Smooth muscle cell (in vitro differentiated cells): ENCODE measurements around the gene ANKRD26. TPM values are rescaled to one million over a fixed set of nuclear protein-coding genes. Genes with fewer than 3 reads are reported as not detected.

Source experiments
- DNase-seq: peaks from one replicate; lab custom pipeline; 2025; ENCODE audit not compliant: unreplicated experiment; lab: John Stamatoyannopoulos, UW
- H2AFZ ChIP-seq: fragments of 200-600 bp; sonication (generic); 2 replicates; pipeline ENCODE4 v1.6.0; 2016; ENCODE audit warnings: antibody characterized with exemption, low read depth, mild to moderate bottlenecking
- H3F3A ChIP-seq: fragments of 200-600 bp; sonication (generic); 2 replicates; pipeline ENCODE4 v1.6.0; 2017; ENCODE audit warnings: antibody characterized with exemption, low read depth
- H3K27ac ChIP-seq: fragments of 200-600 bp; sonication (generic); 2 replicates; pipeline ENCODE4 v1.5.1; 2016; ENCODE audit warnings: low read depth, mild to moderate bottlenecking
- H3K27me3 ChIP-seq: fragments of 200-600 bp; sonication (generic); 2 replicates; pipeline ENCODE4 v1.6.1; 2016; ENCODE audit warnings: low read depth, mild to moderate bottlenecking
- H3K36me3 ChIP-seq: fragments of 200-600 bp; sonication (generic); 2 replicates; pipeline ENCODE4 v1.5.1; 2016; ENCODE audit warnings: low read depth
- H3K4me1 ChIP-seq: fragments of 200-600 bp; sonication (generic); 2 replicates; pipeline ENCODE4 v1.5.1; 2016; ENCODE audit warnings: low read depth
- H3K4me2 ChIP-seq: fragments of 200-600 bp; sonication (generic); 2 replicates; pipeline ENCODE4 v1.6.0; 2016; ENCODE audit warnings: mild to moderate bottlenecking
- H3K4me3 ChIP-seq: fragments of 200-600 bp; sonication (generic); 2 replicates; pipeline ENCODE4 v1.5.1; 2016; ENCODE audit warnings: mild to moderate bottlenecking
- H3K79me2 ChIP-seq: fragments of 200-600 bp; sonication (generic); 2 replicates; pipeline ENCODE4 v1.6.0; 2016; ENCODE audit warnings: low read depth, mild to moderate bottlenecking
- H3K9ac ChIP-seq: fragments of 200-600 bp; sonication (generic); 2 replicates; pipeline ENCODE4 v1.6.0; 2016; ENCODE audit warnings: low read depth
- H3K9me3 ChIP-seq: fragments of 200-600 bp; sonication (generic); replicated peaks from 2 replicates; pipeline ENCODE4 v1.5.1; 2016; ENCODE audit warnings: low read depth
- H4K20me1 ChIP-seq: fragments of 200-600 bp; sonication (generic); 2 replicates; pipeline ENCODE4 v1.6.0; 2016; ENCODE audit warnings: low read depth
- WGBS: methylation state at CpG from one replicate; pipeline ENCODE4 v1.1.7; 2016; ENCODE audit warnings: low lambda C conversion rate; 5-methylcytosine and 5-hydroxymethylcytosine counted together
- polyA plus RNA-seq: library from polyadenylated mRNA; unstranded; fragments of >200 nt; fragmentation: Nextera tagmentation; extraction: Ambion mirVana; gene quantifications from 2 replicates; pipeline ENCODE4 v1.2.1, GENCODE V29; 2016
- total RNA-seq: library from RNA; depleted of rRNA; stranded (reverse); fragments of >200 nt; gene quantifications from 2 replicates; pipeline ENCODE4 v1.2.3, GENCODE V29; 2014
- TF ChIP-seq, protein P1 (sequence below): fragments of 200-600 bp; sonication (generic); IDR thresholded peaks from 2 replicates; pipeline ENCODE4 v1.5.1; 2017; ENCODE audit warnings: borderline replicate concordance, mild to moderate bottlenecking, antibody characterized with exemption; ENCODE audit not compliant: insufficient read depth, poor library complexity, severe bottlenecking

ANKRD26 gene
- total and polyA plus RNA-seq, 2 experiments from 2014 or later, result 4.3 to 9.7 TPM

- Histone ChIP-seq H3K4me2 (no peak overlapping the region), H4K20me1 (no peaks in the 10 kb centered on the region), H3K4me3 (no peak overlapping the region), H3K9ac (no peak overlapping the region), H3K36me3 (no peaks in the 10 kb centered on the region), H3F3A (no peaks in the 10 kb centered on the region), H3K4me1 (no peaks in the 10 kb centered on the region), H2AFZ (no peak overlapping the region), H3K27ac (no peak overlapping the region), H3K79me2 (no peaks in the 10 kb centered on the region), H3K9me3 (no peaks in the 10 kb centered on the region), H3K27me3 (no peaks in the 10 kb centered on the region)
- TF ChIP-seq, protein P1, sequence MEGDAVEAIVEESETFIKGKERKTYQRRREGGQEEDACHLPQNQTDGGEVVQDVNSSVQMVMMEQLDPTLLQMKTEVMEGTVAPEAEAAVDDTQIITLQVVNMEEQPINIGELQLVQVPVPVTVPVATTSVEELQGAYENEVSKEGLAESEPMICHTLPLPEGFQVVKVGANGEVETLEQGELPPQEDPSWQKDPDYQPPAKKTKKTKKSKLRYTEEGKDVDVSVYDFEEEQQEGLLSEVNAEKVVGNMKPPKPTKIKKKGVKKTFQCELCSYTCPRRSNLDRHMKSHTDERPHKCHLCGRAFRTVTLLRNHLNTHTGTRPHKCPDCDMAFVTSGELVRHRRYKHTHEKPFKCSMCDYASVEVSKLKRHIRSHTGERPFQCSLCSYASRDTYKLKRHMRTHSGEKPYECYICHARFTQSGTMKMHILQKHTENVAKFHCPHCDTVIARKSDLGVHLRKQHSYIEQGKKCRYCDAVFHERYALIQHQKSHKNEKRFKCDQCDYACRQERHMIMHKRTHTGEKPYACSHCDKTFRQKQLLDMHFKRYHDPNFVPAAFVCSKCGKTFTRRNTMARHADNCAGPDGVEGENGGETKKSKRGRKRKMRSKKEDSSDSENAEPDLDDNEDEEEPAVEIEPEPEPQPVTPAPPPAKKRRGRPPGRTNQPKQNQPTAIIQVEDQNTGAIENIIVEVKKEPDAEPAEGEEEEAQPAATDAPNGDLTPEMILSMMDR, result no peak
- no peak for DNase-seq
- WGBS, result 96% methylated on average over 1 of the region's 1 CpG
Observed at GRCh38 chr10:26987851-26988250, 112.4 kb downstream of the ANKRD26 start.

DNA sequence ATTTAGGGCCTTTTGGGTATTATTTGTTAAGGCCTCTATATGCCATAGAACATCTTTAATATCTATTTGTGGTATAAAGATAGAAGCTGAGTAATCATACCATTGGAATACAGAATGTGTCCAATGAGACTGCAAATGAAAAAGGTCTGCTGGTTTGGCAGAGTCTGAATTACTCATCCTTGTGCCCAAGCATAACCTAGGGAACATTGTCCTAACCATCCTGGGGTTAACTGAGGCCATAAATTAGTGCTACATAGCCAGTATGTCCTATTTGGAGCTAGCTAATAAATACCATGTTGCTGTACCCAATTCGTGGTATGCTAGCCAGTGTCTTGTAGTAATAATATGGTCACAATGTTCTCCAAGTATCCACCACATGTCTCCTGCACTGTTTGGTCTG lies 117.1 kb downstream of the ANKRD26 start:
- H3K27me3 ChIP-seq, result no peaks in the 10 kb centered on the region
- H3K36me3 ChIP-seq, result no peaks in the 10 kb centered on the region

GRCh38 chr10:26982058-26982457 lies 118.2 kb downstream of the ANKRD26 start:
- no peak for DNase-seq
- no peak overlapping the region for H2AFZ ChIP-seq
- no peaks in the 10 kb centered on the region for H3K4me1 ChIP-seq
- H3F3A ChIP-seq, result no peaks in the 10 kb centered on the region
- no peaks in the 10 kb centered on the region for H3K9me3 ChIP-seq
- H3K27ac ChIP-seq, result no peak overlapping the region
- H3K79me2 ChIP-seq, result no peaks in the 10 kb centered on the region
- H4K20me1 ChIP-seq, result no peaks in the 10 kb centered on the region
- no peaks in the 10 kb centered on the region for H3K36me3 ChIP-seq
- H3K9ac ChIP-seq, result no peak overlapping the region
- no peaks in the 10 kb centered on the region for H3K27me3 ChIP-seq
- no peak overlapping the region for H3K4me3 ChIP-seq
- TF ChIP-seq, protein P1, result no peak
- H3K4me2 ChIP-seq, result no peak overlapping the region
- whole genome bisulfite sequencing, result 75% methylated on average over 1 of the region's 1 CpG

More for the DNA sequence above, 117.1 kb downstream of the ANKRD26 start:
- WGBS, result 88% methylated on average over 1 of the region's 1 CpG
- H3K4me1 ChIP-seq, result no peaks in the 10 kb centered on the region
- no peaks in the 10 kb centered on the region for H3F3A ChIP-seq
- H2AFZ ChIP-seq, result no peak overlapping the region
- no peak overlapping the region for H3K9ac ChIP-seq
- H3K79me2 ChIP-seq, result no peaks in the 10 kb centered on the region
- no peak overlapping the region for H3K27ac ChIP-seq
- DNase-seq, result no peak
- no peak overlapping the region for H3K4me3 ChIP-seq
- no peak overlapping the region for H3K4me2 ChIP-seq
- TF ChIP-seq, protein P1, result no peak
- H3K9me3 ChIP-seq, result no peaks in the 10 kb centered on the region
- H4K20me1 ChIP-seq, result no peaks in the 10 kb centered on the region

GRCh38 chr10:26981232-26981824 lies 119.0 kb downstream of the ANKRD26 start:
- Histone ChIP-seq H3K27ac (no peak overlapping the region), H3K9me3 (no peaks in the 10 kb centered on the region), H3K4me1 (no peaks in the 10 kb centered on the region), H2AFZ (no peak overlapping the region), H3K79me2 (no peaks in the 10 kb centered on the region), H3K9ac (no peak overlapping the region), H3F3A (no peaks in the 10 kb centered on the region), H3K4me3 (no peak overlapping the region), H3K36me3 (no peaks in the 10 kb centered on the region), H3K27me3 (no peaks in the 10 kb centered on the region), H4K20me1 (no peaks in the 10 kb centered on the region), H3K4me2 (no peak overlapping the region)
- 79% methylated on average over 4 of the region's 4 CpGs for WGBS
- TF ChIP-seq, protein P1, result no peak
- DNase-seq, result no peak
